ENCODE measurements around the gene SHLD2.
"Not testable (repeated sequence)": the region's sequence is repeated elsewhere in the genome, so short reads cannot be mapped to it uniquely, and the experiment has no call there.

DNA sequence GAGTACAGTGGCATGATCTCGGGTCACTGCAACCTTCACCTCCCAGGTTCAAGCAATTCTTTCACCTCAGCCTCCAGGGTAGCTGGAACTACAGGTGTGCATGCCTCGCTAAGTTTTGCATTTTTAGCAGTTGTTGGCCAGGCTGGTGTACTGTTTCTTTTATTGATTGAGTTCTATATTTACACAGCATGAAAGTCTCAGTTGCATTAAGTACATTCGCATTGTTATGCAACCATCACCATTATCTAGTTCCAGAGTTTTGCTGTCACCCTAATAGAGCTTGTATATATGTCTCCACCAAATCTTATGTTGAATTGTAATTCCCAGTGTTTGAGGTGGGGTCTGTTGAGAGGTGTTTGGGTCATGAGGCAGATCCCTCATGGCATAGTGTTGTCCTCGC is 28.3 kb downstream of the SHLD2 start:
- not testable (repeated sequence) for TF ChIP-seq EZH2phosphoT487 (IDR thresholded peaks at IDR 0.05; ENCODE audit: insufficient read depth, low read depth); EZH2 (IDR thresholded peaks at IDR 0.05; ENCODE audit: insufficient read depth, poor library complexity, severe bottlenecking)
